IMR-90 (cell line): ENCODE results near the gene ZNF574. TPM values are rescaled to one million over a fixed set of nuclear protein-coding genes. Genes with fewer than 3 reads are reported as not detected.

ENCODE experiments used
- ATAC-seq: fragments of 200-7000 bp; cut with Tn5 transposase; 2 replicates; pipeline ENCODE4 v1.9.1; 2020; ENCODE audit warnings: low read depth, mild to moderate bottlenecking, moderate library complexity
- BruUV-seq: library from RNA; stranded (reverse); fragments of 400-500 nt; replicated peaks from 2 replicates; lab custom pipeline; 2021; lab: Mats Ljungman, UMichigan
- CTCF ChIA-PET: fragments of 300-600 bp; formaldehyde crosslinking; extraction: SDS; loops from one replicate; lab custom pipeline; 2021; ENCODE audit warnings: antibody characterized with exemption; lab: Yijun Ruan, JAX
- POLR2A ChIA-PET: fragments of 300-600 bp; sonication (Branson Sonifier 250); formaldehyde crosslinking; loops from one replicate; lab custom pipeline; 2022; ENCODE audit warnings: antibody characterized with exemption; ENCODE audit not compliant: unreplicated experiment; lab: Charles Lee
- DNase-seq: peaks from one replicate; pipeline ENCODE4 v3.0.0; 2013
- H2AFZ ChIP-seq: replicated peaks from 2 replicates; pipeline ENCODE3; 2013; ENCODE audit warnings: low read length, mild to moderate bottlenecking; ENCODE audit not compliant: poor library complexity
- H2AK5ac ChIP-seq: 2 replicates; pipeline ENCODE4 v1.6.1; 2013; ENCODE audit warnings: low read depth, low read length, inconsistent platforms
- H2AK9ac ChIP-seq: replicated peaks from 2 replicates; pipeline ENCODE3; 2013; ENCODE audit warnings: mild to moderate bottlenecking, low read depth, low read length, moderate library complexity; ENCODE audit not compliant: poor library complexity
- H2BK120ac ChIP-seq: 2 replicates; pipeline ENCODE4 v1.6.1; 2013; ENCODE audit warnings: low read depth, low read length, inconsistent platforms
- H2BK15ac ChIP-seq: 3 replicates; pipeline ENCODE4 v1.6.1; 2013; ENCODE audit warnings: low read depth, low read length, inconsistent platforms
- H2BK20ac ChIP-seq: 2 replicates; pipeline ENCODE4 v1.6.1; 2013; ENCODE audit warnings: low read depth, mild to moderate bottlenecking, inconsistent platforms, low read length, moderate library complexity
- H2BK5ac ChIP-seq: 2 replicates; pipeline ENCODE4 v1.6.1; 2013; ENCODE audit warnings: mild to moderate bottlenecking, low read depth, low read length, inconsistent platforms; ENCODE audit not compliant: poor library complexity, severe bottlenecking
- H3K14ac ChIP-seq: replicated peaks from 2 replicates; pipeline ENCODE4 v1.6.1; 2013; ENCODE audit warnings: low read depth, low read length, inconsistent platforms
- H3K18ac ChIP-seq: 2 replicates; pipeline ENCODE4 v1.6.1; 2013; ENCODE audit warnings: low read depth, low read length, control low read depth
- H3K23ac ChIP-seq: 2 replicates; pipeline ENCODE4 v1.6.1; 2013; ENCODE audit warnings: low read depth, low read length, inconsistent platforms
- H3K27ac ChIP-seq: 2 replicates; pipeline ENCODE4 v1.5.1; 2013; ENCODE audit warnings: mild to moderate bottlenecking, control low read depth, low read length; ENCODE audit not compliant: insufficient read depth
- H3K27me3 ChIP-seq: 2 replicates; pipeline ENCODE4 v1.6.1; 2013; ENCODE audit warnings: low read length; ENCODE audit not compliant: control insufficient read depth, insufficient read depth
- H3K36me3 ChIP-seq: 2 replicates; pipeline ENCODE4 v1.6.1; 2013; ENCODE audit warnings: low read length, mixed read lengths; ENCODE audit not compliant: control insufficient read depth, insufficient read depth
- H3K4ac ChIP-seq: 2 replicates; pipeline ENCODE4 v1.6.1; 2013; ENCODE audit warnings: low read depth, low read length, inconsistent platforms
- H3K4me1 ChIP-seq: 2 replicates; pipeline ENCODE4 v1.6.1; 2013; ENCODE audit warnings: low read length, mixed read lengths; ENCODE audit not compliant: control insufficient read depth, insufficient read depth
- H3K4me2 ChIP-seq: 2 replicates; pipeline ENCODE4 v1.6.1; 2013; ENCODE audit warnings: low read depth, mild to moderate bottlenecking, control low read depth, low read length, moderate library complexity
- H3K4me3 ChIP-seq: 2 replicates; pipeline ENCODE4 v1.5.1; 2013; ENCODE audit warnings: low read depth, mild to moderate bottlenecking, control low read depth, low read length, moderate library complexity; ENCODE audit not compliant: insufficient read depth
- H3K56ac ChIP-seq: 2 replicates; pipeline ENCODE4 v1.6.1; 2013; ENCODE audit warnings: low read length, inconsistent platforms; ENCODE audit not compliant: insufficient read depth; ENCODE audit errors: extremely low read depth
- H3K79me1 ChIP-seq, 2 experiments: 2 replicates each; pipeline ENCODE4 v1.6.1; 2013; ENCODE audit warnings: low read length in 2 of 2, inconsistent platforms in 1 of 2, low read depth in 1 of 2
- H3K9ac ChIP-seq: 2 replicates; pipeline ENCODE4 v1.6.1; 2013; ENCODE audit warnings: low read depth, low read length, control low read depth
- H3K9me1 ChIP-seq: 2 replicates; pipeline ENCODE4 v1.6.1; 2013; ENCODE audit warnings: low read length, inconsistent platforms; ENCODE audit not compliant: insufficient read depth
- H3K9me3 ChIP-seq: 2 replicates; pipeline ENCODE4 v1.6.1; 2013; ENCODE audit warnings: low read length; ENCODE audit not compliant: control insufficient read depth, insufficient read depth
- H4K20me1 ChIP-seq: 2 replicates; pipeline ENCODE4 v1.6.1; 2013; ENCODE audit warnings: low read length, inconsistent platforms; ENCODE audit not compliant: insufficient read depth
- H4K5ac ChIP-seq: 2 replicates; pipeline ENCODE4 v1.6.1; 2013; ENCODE audit warnings: mild to moderate bottlenecking, low read depth, low read length, control low read depth
- H4K8ac ChIP-seq, 2 experiments: 2 replicates each; pipeline ENCODE4 v1.6.1; 2013; ENCODE audit warnings: low read depth in 2 of 2, low read length in 2 of 2, control low read depth in 1 of 2, inconsistent platforms in 1 of 2
- H4K91ac ChIP-seq: 2 replicates; pipeline ENCODE4 v1.6.1; 2013; ENCODE audit warnings: low read depth, low read length, inconsistent platforms; ENCODE audit not compliant: insufficient read depth
- BHLHE40 ChIP-seq: fragments of 150-350 bp; IDR thresholded peaks from 2 replicates; pipeline ENCODE4 v1.6.1; 2016; ENCODE audit warnings: mild to moderate bottlenecking, low read depth, low read length
- CEBPB ChIP-seq: IDR thresholded peaks from 2 replicates; pipeline ENCODE4 v1.6.1; 2012; ENCODE audit warnings: low read depth, low read length, improper control_type of control experiment
- ELK1 ChIP-seq: fragments of 150-350 bp; IDR thresholded peaks from 2 replicates; pipeline ENCODE4 v1.6.1; 2016; ENCODE audit warnings: low read depth, mild to moderate bottlenecking, low read length, moderate library complexity, borderline replicate concordance
- MAZ ChIP-seq: IDR thresholded peaks from 2 replicates; pipeline ENCODE4 v1.6.1; 2012; ENCODE audit warnings: low read depth, mild to moderate bottlenecking, low read length, improper control_type of control experiment, moderate library complexity, borderline replicate concordance
- NFE2L2 ChIP-seq: fragments of 150-350 bp; IDR thresholded peaks from 2 replicates; pipeline ENCODE4 v1.6.1; 2016; ENCODE audit warnings: low read depth, mild to moderate bottlenecking, low read length
- POLR2A ChIP-seq: IDR thresholded peaks from 2 replicates; pipeline ENCODE4 v1.6.1; 2012; ENCODE audit warnings: mild to moderate bottlenecking, low read depth, low read length
- SMC3 ChIP-seq: fragments of 150-350 bp; IDR thresholded peaks from 2 replicates; pipeline ENCODE4 v1.6.1; 2016; ENCODE audit warnings: low read depth, mild to moderate bottlenecking, antibody characterized with exemption, low read length, moderate library complexity
- WGBS, 2 experiments: methylation state at CpG; one replicate each; pipeline versions ENCODE4 v1.1.5 to v1.1.7; 2013; ENCODE audit warnings: missing lambda C conversion rate in 2 of 2; ENCODE audit not compliant: insufficient read length in 1 of 2; ENCODE audit errors: extremely low coverage in 2 of 2; 5-methylcytosine and 5-hydroxymethylcytosine counted together
- dilution Hi-C: fragments of 300-500 bp; cut with HindIII; formaldehyde crosslinking; loops from one replicate; pipeline ENCODE4 v1.14.3; 2018; ENCODE audit warnings: low sequenced_read_pairs; ENCODE audit not compliant: unreplicated experiment
- in situ Hi-C: fragments of 300-500 bp; cut with MboI; formaldehyde crosslinking; loops from 3 replicates; pipeline ENCODE4 v1.14.3; 2019; ENCODE audit warnings: low sequenced_read_pairs, inconsistent platforms, mixed read lengths
- intact Hi-C: fragments of 100-400 bp; cut with micrococcal nuclease; formaldehyde crosslinking; loops from 2 replicates; pipeline ENCODE4 v1.10.0; 2022
- polyA plus RNA-seq, 3 experiments: library from polyadenylated mRNA; depleted of rRNA; stranded (reverse); fragments of >200 nt; gene quantifications; 2 replicates each; pipeline ENCODE4 v1.2.3, GENCODE V29; 2012; ENCODE audit warnings: low replicate concordance in 1 of 3
- total RNA-seq: library from RNA; depleted of rRNA; stranded (reverse); fragments of >200 nt; gene quantifications from 2 replicates; pipeline ENCODE4 v1.2.3, GENCODE V29; 2012
- TF ChIP-seq, protein P1 (sequence below): fragments of 150-350 bp; IDR thresholded peaks from 2 replicates; pipeline ENCODE4 v1.6.1; 2017; ENCODE audit warnings: mild to moderate bottlenecking, antibody characterized with exemption, low read length, low read depth

Gene ZNF574
- total and polyA plus RNA-seq, 2 of the 4 experiments (the other 2 are of a cell fraction) = 8.1 to 14.1 TPM

DNA sequence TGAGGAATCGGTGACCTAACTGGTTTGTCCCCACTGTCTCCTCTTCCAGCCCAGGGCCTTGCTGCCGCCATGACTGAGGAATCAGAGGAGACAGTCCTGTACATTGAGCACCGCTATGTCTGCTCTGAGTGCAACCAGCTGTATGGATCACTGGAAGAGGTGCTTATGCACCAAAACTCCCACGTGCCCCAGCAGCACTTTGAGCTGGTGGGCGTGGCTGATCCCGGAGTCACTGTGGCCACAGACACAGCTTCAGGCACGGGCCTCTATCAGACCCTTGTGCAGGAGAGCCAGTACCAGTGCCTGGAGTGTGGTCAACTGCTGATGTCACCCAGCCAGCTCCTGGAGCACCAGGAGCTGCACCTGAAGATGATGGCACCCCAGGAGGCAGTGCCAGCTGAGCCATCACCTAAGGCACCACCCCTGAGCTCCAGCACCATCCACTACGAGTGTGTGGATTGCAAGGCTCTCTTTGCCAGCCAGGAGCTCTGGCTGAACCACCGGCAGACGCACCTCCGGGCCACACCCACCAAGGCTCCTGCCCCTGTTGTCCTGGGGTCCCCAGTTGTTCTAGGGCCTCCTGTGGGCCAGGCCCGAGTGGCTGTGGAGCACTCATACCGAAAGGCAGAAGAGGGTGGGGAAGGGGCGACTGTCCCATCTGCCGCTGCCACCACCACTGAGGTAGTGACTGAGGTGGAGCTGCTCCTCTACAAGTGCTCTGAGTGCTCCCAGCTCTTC lies 2.7 kb downstream of the ZNF574 start:
- H3K4me1 ChIP-seq = peaks cover 9% of the 10 kb centered on the region
- dilution Hi-C loops = no loop called here
- no peak for TF ChIP-seq SMC3
- TF ChIP-seq ELK1 = no peak
- TF ChIP-seq NFE2L2 = no peak
- TF ChIP-seq BHLHE40 = no peak
- TF ChIP-seq POLR2A = no peak
- TF ChIP-seq, protein P1, sequence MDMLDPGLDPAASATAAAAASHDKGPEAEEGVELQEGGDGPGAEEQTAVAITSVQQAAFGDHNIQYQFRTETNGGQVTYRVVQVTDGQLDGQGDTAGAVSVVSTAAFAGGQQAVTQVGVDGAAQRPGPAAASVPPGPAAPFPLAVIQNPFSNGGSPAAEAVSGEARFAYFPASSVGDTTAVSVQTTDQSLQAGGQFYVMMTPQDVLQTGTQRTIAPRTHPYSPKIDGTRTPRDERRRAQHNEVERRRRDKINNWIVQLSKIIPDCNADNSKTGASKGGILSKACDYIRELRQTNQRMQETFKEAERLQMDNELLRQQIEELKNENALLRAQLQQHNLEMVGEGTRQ = no peak
- TF ChIP-seq CEBPB = no peak
- no peak for TF ChIP-seq MAZ
- in situ Hi-C loops = no loop called here
- no peak overlapping the region for H2AFZ ChIP-seq
- no peak overlapping the region for H3K18ac ChIP-seq
- no peak overlapping the region for H4K8ac ChIP-seq
- no peak overlapping the region for H2BK15ac ChIP-seq
- H3K27me3 ChIP-seq = no peaks in the 10 kb centered on the region
- H3K56ac ChIP-seq = no peak overlapping the region
- H2BK20ac ChIP-seq = no peak overlapping the region
- no peak overlapping the region for H2BK5ac ChIP-seq
- no peak overlapping the region for H3K27ac ChIP-seq
- no peak overlapping the region for H3K4me2 ChIP-seq
- H4K5ac ChIP-seq = no peak overlapping the region
- H3K14ac ChIP-seq = no peak overlapping the region
- H3K9me3 ChIP-seq = no peaks in the 10 kb centered on the region
- H4K91ac ChIP-seq = no peak overlapping the region
- H2BK120ac ChIP-seq = no peak overlapping the region
- ChIA-PET POLR2A (no interaction called here), CTCF (no interaction called here)
- no peak overlapping the region for H3K4me3 ChIP-seq
- H3K9ac ChIP-seq = no peak overlapping the region
- peaks cover 29 to 75% of the 10 kb centered on the region in 2 experiments for H3K79me1 ChIP-seq
- no peak overlapping the region for H2AK9ac ChIP-seq
- no peak overlapping the region for H3K23ac ChIP-seq
- DNase-seq (no peak), ATAC-seq (no peak)
- peaks cover 59% of the 10 kb centered on the region for H4K20me1 ChIP-seq
- intact Hi-C loops = no loop called here
- H3K9me1 ChIP-seq = peaks cover 25% of the 10 kb centered on the region
- WGBS, 2 experiments = 77% methylated on average over 9 of the region's 15 CpGs; no CpG with 5 or more reads in 1 of the 2 experiments
- no peak overlapping the region for H3K4ac ChIP-seq
- no peak overlapping the region for H2AK5ac ChIP-seq
- no TSS peak for BruUV-seq
- H3K36me3 ChIP-seq = peaks cover 38% of the 10 kb centered on the region
